GM04504 (cell line): Measurements from ENCODE around the gene DDX27.
"Not testable (repeated sequence)": the region's sequence is repeated elsewhere in the genome, so short reads cannot be mapped to it uniquely, and the experiment has no call there.

Experiments used
- DNase-seq: peaks from one replicate; pipeline ENCODE4 v3.0.0-alpha.2; 2012; ENCODE audit warnings: low read depth

The DDX27 gene

DNA sequence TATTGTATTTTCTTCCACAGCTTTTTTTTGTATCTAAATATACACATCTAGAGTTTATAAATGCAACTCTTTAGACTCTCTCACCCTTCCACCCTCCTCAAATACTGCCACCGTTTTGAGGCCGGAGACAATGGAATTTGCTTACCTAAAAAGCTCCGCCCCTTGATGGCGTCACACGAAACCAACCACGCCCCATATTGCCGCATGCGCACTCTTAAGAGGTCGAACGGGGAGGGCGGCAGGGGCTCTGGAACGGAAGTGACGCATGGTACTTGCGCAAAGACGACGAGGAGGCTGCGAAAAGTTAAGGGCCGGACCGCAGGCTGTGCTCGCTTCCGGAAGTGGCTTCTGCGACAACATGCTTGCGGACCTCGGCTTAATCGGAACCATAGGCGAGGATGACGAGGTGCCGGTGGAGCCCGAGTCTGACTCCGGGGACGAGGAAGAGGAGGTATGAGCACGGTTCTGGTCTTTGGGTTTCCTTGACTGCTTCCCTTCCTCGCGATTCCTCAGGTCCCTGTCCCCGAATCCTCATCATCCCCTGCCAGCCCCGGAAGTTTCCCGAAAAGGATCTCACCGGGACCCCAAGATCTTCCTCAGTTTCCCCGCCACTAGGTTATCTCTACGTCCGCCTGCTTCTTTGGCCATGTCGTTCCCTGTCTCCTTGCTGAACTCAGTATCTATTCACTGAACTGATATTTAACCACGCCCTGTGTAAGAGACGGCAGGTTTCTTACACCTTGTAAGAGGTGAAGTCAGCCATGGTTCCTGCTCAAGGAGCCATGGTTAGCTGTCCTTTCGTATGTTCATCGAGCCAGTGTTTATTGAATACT is at the start of gene DDX27:
Gene DDX27 (plus strand): TSS at position 326 of the 833 bp plus-strand sequence. CDS start 33 bp downstream, at position 359.
- peak; percentile 96 for DNase-seq

DNA sequence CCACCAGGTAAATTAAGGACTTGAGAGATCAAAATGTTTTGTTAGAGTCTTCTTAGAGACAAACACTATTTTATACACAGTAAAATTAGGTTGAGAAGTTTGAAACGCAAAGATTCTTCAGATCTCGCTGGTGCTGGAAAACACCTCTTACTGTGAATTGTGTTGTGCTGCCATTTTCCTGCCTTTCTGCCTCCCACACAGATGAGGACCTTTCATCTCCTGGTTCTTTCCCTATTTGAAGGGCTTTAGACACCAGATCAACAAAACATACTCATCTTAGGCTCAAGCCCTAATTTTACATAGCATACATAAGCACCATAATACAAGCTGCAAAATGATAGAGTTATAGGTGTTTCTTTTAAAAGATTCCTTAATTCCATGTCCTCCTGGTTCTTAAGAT is 49.7 kb upstream of the DDX27 start:
- no peak for DNase-seq

- no peak for DNase-seq
These were observed 48.5 kb upstream of the DDX27 start for GRCh38 chr20:49170714-49171113.

- DNase-seq, result no peak
These were observed 47.3 kb upstream of the DDX27 start for GRCh38 chr20:49171909-49172308.

- no peak for DNase-seq
These were observed 46.8 kb upstream of the DDX27 start for GRCh38 chr20:49172413-49172812.

DNA sequence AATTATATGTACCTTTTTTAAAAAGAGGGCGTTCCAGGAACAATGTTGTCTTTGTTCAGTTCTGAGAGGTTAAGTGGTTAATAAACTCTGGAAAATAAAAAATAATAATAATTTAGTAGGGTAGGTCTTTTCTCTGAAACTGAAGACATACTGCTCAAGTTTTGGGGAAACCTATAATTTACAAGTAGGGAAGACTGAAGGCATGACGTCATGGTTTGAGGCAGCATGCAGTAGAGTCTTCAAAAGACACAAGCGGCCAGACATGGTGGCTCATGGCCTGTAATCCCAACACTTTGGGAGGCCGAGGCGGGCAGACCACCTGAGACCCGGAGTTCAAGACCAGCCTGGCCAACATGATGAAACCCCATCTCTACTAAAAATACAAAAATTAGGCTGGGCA is 45.0 kb upstream of the DDX27 start:
- no peak for DNase-seq

DNA sequence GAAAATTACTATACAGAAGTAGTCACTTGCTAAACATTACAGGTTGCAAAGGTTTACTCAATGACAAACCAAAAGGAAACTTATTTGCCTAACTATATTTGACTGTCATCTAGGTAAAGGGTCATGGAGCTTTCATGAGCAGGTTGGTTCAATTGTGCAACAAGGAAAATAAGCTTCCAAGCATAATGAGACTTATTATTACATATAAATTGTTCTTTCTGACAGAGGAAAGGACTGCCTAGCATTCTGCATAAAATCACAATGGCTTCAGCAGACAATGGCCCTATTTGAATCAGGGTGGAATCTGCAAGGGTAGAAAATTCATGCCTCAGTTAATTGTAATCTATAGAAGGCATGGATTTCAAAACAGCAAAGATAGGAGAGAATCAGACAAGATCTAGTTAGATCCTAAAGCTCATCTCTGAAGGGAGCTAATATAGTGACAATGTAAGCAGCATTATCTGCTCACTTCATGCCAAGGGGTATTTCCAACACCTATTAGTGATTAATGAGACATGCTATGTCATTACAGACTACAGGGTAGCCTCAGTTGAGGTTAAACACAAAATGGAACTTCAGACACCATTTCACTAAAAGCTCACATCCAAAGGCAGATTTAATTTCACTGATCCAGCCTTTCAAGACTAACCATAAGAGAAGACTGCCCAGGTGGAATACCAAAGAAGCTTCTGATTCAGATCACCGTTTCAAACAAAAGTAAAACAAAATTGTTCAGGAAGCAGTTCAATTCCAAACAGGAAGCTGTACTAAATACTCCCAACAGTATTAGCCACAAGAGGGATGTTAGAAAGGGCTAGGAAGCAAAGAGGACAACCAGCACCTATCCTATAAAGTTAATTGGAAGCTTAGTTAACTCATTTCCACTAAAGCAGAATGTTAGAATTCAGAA is 39.6 kb upstream of the DDX27 start:
- DNase-seq, result no peak

DNA sequence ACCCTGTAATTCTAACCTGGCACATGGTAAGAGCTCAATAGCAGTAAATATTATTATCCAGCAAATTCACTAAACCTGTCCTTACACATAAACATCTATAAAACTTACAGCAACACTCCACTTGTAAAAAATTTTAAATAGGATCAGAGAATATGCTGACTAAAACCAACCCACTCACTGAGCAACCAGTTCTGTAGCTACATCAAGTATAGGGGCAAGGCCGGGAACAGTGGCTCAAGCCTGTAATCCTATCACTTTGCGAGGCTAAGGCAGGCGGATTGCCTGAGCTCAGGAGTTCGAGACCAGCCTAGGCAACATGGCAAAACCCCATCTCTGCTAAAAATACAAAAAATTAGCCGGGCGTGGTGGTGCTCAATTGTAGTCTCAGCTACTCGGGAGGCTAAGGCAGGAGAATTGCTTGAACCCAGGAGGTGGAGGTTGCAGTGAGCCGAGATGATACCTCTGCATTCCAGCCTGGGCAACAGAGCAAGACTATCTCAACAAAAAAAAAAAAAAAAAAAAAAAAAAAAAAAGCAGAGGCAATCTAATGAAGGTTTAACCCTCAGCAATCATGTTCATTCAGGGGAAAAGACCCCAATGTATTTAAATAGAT is 37.8 kb upstream of the DDX27 start:
- no peak for DNase-seq

- no peak for DNase-seq
These were observed 35.8 kb upstream of the DDX27 start for GRCh38 chr20:49183444-49183843.

- not testable (repeated sequence) for DNase-seq
These were observed 35.1 kb upstream of the DDX27 start for GRCh38 chr20:49184084-49184501.

GRCh38 chr20:49184691-49185070 is 34.5 kb upstream of the DDX27 start:
- DNase-seq, result no peak

DNA sequence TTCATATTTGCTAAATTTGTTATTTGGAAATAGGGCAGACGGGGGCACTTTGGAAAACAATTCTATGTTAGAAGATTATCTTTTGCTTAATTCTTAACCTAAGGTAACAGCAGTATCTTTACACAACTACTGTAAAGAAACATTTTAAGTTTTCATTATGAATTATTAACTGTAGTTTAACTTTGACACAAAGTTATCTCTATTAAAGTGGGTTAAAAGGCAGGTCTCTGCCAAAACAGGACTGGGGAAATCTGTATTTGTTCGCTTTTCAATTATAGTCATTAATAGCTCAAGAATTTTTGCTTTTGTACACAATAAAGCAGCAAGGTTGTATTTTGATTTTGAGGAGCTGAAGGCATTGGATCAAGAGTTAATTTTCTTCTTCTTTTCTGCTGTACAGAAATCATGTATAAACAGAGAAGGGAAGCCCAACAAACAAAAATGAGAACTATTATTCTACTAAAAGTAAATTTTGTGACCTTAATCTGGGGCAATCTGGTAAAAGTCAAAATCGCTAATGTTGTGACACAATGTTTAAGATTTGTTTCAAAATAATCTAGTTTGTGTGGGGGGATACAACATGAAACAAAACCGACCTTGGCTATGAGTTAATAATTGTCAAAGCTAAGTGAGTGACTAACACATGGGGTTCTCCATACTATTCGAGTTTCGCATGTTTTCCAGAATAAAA is 34.0 kb upstream of the DDX27 start:
- DNase-seq, result no peak

DNA sequence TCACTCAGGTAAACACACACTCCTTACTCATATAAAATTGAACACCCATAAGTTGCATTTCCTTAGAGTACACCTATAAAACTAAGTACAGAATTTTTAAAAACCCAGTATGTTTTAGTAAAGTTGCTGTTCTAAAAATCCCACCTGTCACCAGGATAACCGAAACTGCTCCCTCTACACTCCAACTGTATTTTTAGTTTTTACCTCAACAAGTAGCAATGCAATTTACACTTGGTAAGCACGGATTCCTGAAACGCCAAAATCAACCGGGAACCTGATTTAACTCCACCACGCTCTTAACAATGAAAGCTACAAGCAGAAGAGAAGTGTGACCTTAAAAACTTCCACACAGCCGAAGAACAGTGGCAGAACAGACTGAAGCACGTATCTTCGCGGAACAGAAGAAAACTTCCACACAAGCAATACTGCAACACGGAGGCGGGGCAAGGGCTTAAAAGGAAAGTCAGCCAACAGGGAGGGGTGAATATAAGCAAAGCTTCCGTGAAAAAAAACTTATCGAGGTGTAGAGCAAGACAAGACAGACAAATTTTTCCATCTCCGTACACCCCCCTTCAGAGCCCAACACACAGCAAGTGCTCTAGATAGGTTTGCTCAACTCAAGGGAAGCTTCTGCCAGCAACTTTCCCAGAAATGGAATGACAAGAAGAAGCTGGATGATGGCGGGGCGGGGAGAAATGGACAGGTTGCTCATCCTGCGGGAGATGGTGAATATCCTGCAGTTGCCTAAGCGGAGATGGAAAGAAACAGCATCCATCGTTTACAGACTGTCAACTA is 32.5 kb upstream of the DDX27 start:
- DNase-seq, result no peak

DNA sequence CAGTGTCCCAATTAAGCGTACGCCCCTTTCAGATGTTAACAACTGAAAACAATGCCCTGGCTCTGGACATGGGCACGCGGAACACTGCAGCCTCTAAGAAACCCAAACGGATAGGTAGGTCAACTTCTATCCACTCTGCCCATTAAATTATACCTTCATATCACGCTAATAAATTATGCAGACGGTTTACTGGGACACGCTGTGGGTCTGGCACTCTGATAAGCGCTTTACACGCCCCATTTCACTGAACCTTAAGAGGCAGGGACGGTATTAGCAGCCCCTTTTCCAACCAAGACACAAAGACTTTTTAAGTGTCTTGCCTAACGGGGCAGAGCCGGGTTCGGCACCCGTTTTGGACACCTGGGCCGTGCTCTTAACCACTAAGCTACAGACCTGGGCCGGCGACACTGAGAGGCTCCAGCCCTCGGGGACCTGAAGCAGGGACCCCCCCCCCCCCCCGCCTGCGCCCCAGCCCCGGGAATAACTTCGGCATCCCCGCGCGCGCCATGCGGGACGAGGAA is 31.8 kb upstream of the DDX27 start:
- no peak for DNase-seq

- peak; percentile 88 for DNase-seq
These were observed 31.2 kb upstream of the DDX27 start, which contains the start of gene STAU1 for GRCh38 chr20:49187851-49188641. Gene STAU1 (minus strand): TSS chr20:49188334. CDS start chr20:49166201, 22,133 bp downstream.

DNA sequence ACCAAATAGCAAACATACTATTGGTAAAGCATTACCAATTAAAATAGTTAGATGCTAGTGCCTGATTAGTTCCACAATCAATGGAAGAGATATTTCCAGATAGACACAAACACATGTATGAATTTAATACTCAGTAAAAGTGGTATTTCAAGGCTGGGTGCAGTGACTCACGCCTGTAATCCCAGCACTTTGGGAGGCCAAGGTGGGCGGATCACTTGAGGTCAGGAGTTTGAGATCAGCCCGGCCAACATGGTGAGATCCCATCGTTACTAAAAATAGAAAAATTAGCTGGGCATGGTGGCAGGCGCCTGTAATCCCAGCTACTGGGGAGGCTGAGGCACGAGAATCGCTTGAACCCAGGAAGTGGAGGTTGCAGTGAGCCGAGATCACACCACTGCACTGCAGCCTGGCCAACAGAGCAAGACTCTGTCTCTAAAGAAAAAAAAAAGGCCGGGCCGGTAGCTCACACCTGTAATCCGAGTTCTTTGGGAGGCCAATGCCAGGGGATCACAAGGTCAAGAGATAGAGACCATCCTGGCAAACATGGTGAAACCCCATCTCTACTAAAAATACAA is 26.2 kb upstream of the DDX27 start:
- not testable (repeated sequence) for DNase-seq

DNA sequence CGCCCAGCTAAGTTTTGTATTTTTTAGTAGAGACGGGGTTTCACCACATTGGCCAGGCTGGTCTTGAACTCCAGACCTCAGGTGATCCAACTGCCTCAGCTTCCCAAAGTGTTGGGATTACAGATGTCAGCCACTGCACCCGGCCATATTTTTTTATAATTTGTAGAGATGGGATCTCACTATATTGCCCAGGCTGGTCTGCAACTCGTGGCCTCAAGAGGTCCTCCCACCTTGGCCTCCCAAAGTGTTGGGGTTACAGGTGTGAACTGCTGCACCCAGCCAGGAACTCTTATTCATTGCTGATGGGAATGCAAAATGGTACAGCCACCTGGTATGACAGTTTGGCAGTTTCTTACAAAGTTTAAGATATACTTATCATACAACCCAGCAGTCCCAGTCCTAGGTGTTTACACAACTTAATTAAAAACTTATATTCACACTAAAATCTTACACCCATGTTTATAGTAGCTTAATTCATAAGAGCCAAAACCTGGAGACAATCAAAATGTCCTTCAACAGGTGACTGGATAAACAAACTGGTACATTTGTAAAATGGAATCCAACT is 19.4 kb upstream of the DDX27 start:
- DNase-seq, result no peak

DNA sequence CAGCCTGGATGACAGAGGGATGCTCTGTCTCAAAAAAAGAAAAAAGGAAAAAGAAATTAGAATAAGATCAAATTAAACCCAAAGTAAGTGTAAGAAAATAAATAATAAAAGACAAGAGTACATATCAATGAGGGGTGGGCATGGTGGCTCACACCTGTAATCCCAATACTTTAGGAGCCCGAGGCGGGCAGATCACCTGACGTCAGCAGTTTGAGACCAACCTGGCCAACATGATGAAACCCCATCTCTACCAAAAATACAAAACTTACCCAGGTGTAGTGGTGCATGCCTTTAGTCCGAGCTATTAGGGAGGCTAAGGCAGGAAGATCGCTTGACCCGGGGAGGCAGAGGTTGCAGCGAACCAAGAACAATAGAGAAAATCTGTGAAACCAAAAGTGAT is 16.2 kb upstream of the DDX27 start:
- no peak for DNase-seq

GRCh38 chr20:49203746-49204145 is 15.5 kb upstream of the DDX27 start:
- DNase-seq, result no peak
